ENCODE results near the gene MRTFA. TPM values are rescaled to one million over a fixed set of nuclear protein-coding genes. Genes with fewer than 3 reads are reported as not detected.

The MRTFA gene
- total RNA-seq, 4 donors from 2014 or later: 16.5 to 57.8 (median 48.9) TPM

DNA sequence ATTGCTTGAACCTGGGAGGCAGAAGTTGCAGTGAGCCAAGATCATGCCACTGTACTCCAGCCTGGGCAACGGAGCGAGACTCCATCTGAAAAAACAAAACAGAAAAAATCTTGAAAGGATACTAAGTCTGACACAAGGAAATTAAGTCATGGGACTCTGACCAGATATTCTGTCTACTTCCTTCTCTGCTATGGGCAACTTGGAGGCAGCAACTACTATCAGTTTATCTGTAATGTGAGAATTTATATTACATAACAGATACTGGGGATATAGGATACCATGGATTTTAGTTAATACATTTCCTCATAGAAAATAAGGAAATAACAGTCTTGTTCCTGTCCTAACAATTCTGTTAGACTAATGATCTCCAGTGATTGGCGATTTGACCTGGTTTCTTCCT lies 267.7 kb downstream of the MRTFA start:
- TF ChIP-seq, protein P1, sequence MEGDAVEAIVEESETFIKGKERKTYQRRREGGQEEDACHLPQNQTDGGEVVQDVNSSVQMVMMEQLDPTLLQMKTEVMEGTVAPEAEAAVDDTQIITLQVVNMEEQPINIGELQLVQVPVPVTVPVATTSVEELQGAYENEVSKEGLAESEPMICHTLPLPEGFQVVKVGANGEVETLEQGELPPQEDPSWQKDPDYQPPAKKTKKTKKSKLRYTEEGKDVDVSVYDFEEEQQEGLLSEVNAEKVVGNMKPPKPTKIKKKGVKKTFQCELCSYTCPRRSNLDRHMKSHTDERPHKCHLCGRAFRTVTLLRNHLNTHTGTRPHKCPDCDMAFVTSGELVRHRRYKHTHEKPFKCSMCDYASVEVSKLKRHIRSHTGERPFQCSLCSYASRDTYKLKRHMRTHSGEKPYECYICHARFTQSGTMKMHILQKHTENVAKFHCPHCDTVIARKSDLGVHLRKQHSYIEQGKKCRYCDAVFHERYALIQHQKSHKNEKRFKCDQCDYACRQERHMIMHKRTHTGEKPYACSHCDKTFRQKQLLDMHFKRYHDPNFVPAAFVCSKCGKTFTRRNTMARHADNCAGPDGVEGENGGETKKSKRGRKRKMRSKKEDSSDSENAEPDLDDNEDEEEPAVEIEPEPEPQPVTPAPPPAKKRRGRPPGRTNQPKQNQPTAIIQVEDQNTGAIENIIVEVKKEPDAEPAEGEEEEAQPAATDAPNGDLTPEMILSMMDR (IDR thresholded peaks at IDR 0.05; ENCODE audit: low read depth): no peak

DNA sequence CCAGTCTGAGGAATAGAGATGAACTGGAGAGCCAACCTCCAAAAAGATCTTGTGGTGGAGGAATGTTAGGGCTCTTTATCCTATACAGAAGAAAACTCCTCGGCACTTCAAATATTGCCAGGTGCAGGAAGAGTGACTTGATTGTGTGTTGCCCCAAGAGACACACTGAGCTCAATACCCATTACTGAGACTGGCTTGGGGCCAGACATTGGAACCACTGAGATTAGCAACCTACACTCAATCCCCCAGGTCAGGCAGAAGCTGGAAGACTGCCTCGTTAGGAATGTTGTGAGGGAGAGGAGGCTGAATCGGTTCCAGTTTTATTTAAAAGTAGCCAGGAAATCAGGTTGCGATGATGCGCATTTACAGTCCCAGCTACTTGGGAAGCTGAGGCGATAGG lies 268.5 kb downstream of the MRTFA start:
- TF ChIP-seq, protein P1 (IDR thresholded peaks at IDR 0.05; ENCODE audit: low read depth): no peak

DNA sequence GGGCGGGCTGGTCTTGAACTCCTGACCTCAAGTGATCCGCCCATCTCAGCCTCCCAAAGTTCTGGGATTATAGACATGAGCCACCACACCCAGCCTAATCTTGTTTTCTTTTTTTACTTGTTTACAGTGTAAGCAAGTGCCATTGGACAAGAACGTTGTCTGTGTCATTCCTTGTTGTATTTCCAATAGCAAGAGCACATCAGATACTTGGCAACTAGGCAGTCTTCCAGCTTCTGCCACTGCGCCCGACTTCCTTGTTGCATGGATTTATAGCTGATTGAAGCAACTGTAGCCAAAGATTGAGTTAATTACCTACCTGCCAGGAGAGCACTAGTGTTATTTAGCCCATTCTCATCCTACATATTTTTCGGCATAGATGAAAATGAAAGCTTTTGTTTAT lies 269.2 kb downstream of the MRTFA start:
- TF ChIP-seq, protein P1 (IDR thresholded peaks at IDR 0.05; ENCODE audit: low read depth): no peak

DNA sequence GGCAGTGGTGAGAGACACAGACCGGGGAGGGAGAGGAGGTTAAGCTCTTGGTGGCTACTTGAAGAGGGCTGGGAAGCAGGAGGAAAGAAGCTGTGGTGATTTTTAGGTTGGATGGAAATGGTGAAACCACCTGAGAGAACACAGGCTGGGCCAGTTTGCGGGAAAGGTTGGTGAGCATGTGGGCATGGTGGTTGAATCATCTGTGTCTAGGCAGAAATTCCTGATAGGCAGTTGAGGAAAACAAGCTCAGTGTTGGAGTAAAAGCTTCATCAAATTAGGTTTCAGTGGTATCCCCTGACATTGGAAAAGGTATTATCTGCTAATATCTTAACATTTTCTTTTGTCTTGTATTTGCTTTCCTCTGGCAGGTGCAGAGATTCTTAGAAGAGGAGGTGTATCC lies 270.5 kb downstream of the MRTFA start:
- TF ChIP-seq, protein P1 (IDR thresholded peaks at IDR 0.05; ENCODE audit: low read depth): no peak

DNA sequence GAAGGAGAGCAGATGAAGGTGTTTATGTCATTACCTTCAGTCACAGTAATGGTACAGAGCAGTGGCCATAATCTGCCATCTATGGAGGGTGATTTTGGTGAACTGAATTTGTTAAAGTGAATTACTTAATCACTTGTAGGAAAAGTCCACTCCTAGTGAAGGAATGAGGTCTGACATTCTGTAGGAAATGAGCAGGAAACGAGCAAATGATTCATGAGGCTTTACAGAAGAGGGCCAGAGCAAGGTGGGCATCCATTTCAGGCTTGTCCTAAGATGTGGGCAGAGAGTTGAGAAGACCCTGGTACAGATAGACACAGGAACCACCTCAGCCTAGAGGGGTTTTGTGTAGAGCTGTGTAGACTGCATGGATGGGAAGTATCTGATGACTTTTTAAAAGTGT lies 272.1 kb downstream of the MRTFA start:
- TF ChIP-seq, protein P1 (IDR thresholded peaks at IDR 0.05; ENCODE audit: low read depth): no peak

DNA sequence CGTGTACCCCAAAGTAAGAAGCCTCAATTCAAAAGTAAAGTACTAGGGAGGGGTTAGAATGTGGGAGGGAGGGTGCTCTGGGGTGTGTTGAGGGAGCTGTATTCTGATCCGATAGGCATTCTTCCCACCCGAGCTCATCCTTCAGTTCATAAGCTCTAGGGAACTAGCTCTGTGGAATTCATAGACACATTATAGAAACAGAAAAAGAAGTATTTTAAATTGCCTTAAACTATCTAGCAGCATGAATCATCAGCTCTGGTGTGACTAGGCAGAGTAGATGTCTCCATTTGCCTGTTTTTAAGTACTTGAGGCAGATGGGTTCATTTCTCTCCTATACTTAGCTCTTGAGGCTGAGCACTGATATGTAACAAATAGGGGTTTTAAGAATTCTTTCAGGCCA lies 273.5 kb downstream of the MRTFA start:
- TF ChIP-seq, protein P1 (IDR thresholded peaks at IDR 0.05; ENCODE audit: low read depth): no peak

DNA sequence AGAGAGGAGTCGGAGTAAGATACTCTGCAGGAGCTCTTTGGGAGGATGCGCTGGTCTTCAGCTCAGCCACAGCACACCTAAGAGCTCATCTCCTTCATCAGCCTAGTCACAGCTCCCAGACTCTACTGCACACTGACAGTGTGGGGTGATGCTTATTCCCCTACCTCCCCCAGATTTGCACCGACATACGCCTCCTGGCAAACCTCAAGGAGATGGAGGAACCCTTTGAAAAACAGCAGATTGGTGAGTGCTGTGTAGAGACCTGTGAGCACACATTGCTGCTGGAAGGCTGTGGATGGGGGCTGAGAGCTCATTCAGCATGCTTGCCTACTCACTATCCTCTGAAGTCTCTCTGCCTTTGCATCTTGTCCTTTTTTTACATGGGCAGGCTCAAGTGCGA lies 275.4 kb downstream of the MRTFA start:
- TF ChIP-seq, protein P1 (IDR thresholded peaks at IDR 0.05; ENCODE audit: low read depth): no peak

Other genes starting within 250 kb of the MRTFA start
- under 1 TPM in 2 of 4 donors, not detected in 2; 0.17 to 0.22 TPM for gene MCHR1, start 42.8 kb upstream of the MRTFA start, total RNA-seq
- gene SLC25A17, start 182.6 kb upstream of the MRTFA start, total RNA-seq: 10 to 100 TPM in 3 of 4 donors, 1 to 10 TPM in 1; 8.7 to 16.3 (median 13.8) TPM
- 100 to 1,000 TPM; 159 to 246 (median 210) TPM for gene ST13, start 219.9 kb upstream of the MRTFA start, total RNA-seq
- gene XPNPEP3, start 220.4 kb upstream of the MRTFA start, total RNA-seq: 10 to 100 TPM; 10.7 to 23.9 (median 13.0) TPM
- gene DNAJB7, start 225.4 kb upstream of the MRTFA start, total RNA-seq: not detected

Data from subcutaneous adipose tissue (tissue), 4 donors.